Measurements from ENCODE around the gene HOXB6.

HOXB6 gene

GRCh38 chr17:48565925-48566710 lies 38.7 kb downstream of the HOXB6 start:
- no peak for DNase-seq (ENCODE audit: low spot score)

- no peak for DNase-seq (ENCODE audit: low spot score)
These were observed 39.7 kb downstream of the HOXB6 start for GRCh38 chr17:48565022-48565554.

GRCh38 chr17:48564188-48565021 lies 40.4 kb downstream of the HOXB6 start:
- DNase-seq (ENCODE audit: low spot score): no peak

- DNase-seq (ENCODE audit: low spot score): no peak
These were observed 41.0 kb downstream of the HOXB6 start for GRCh38 chr17:48563867-48564187.

- DNase-seq (ENCODE audit: low spot score): no peak
These were observed 41.4 kb downstream of the HOXB6 start for GRCh38 chr17:48563385-48563838.

GRCh38 chr17:48562934-48563333 lies 41.9 kb downstream of the HOXB6 start:
- DNase-seq (ENCODE audit: low spot score): no peak

GRCh38 chr17:48561884-48562810 lies 42.6 kb downstream of the HOXB6 start:
- DNase-seq (ENCODE audit: low spot score): no peak

- DNase-seq (ENCODE audit: low spot score): no peak
These were observed 44.7 kb downstream of the HOXB6 start for GRCh38 chr17:48559840-48560817.

GRCh38 chr17:48559122-48559839 lies 45.5 kb downstream of the HOXB6 start:
- DNase-seq (ENCODE audit: low spot score): no peak

- no peak for DNase-seq (ENCODE audit: low spot score)
These were observed 46.0 kb downstream of the HOXB6 start for GRCh38 chr17:48558831-48559121.

GRCh38 chr17:48558057-48558830 lies 46.5 kb downstream of the HOXB6 start:
- no peak for DNase-seq (ENCODE audit: low spot score)

- no peak for DNase-seq (ENCODE audit: low spot score)
These were observed 48.0 kb downstream of the HOXB6 start for GRCh38 chr17:48556576-48557401.

- no peak for DNase-seq (ENCODE audit: low spot score)
These were observed 48.6 kb downstream of the HOXB6 start for GRCh38 chr17:48556229-48556575.

GRCh38 chr17:48555258-48556228 lies 49.2 kb downstream of the HOXB6 start:
- no peak for DNase-seq (ENCODE audit: low spot score)

- no peak for DNase-seq (ENCODE audit: low spot score)
These were observed 50.2 kb downstream of the HOXB6 start for GRCh38 chr17:48554412-48555257.

GRCh38 chr17:48553826-48554225 lies 51.0 kb downstream of the HOXB6 start:
- no peak for DNase-seq (ENCODE audit: low spot score)

- DNase-seq (ENCODE audit: low spot score): no peak
These were observed 51.6 kb downstream of the HOXB6 start for GRCh38 chr17:48553190-48553547.
